Thyroid gland (tissue), 4 donors: ENCODE data around the gene ARL3.

ENCODE experiments used
- CTCF ChIP-seq, 6 experiments: fragments of 200-600 bp in 3 of 6; fragments of 450-650 bp in 3 of 6; sonication (generic) in 3 of 6; IDR thresholded peaks; one replicate each; pipeline ENCODE4 v1.5.1; 2016 to 2019; ENCODE audit warnings: antibody characterized with exemption in 6 of 6, mild to moderate bottlenecking in 2 of 6, inconsistent platforms in 1 of 6, moderate library complexity in 1 of 6
- POLR2A ChIP-seq, 2 donors: fragments of 450-650 bp; IDR thresholded peaks; one replicate each; pipeline ENCODE4 v1.6.1; 2017; ENCODE audit warnings: antibody characterized with exemption in 2 of 2, mild to moderate bottlenecking in 2 of 2, moderate library complexity in 1 of 2

GRCh38 chr10:102752266-102752930 is 38.2 kb upstream of the ARL3 start:
- TF ChIP-seq CTCF (IDR thresholded peaks at IDR 0.05) (no peak), POLR2A (IDR thresholded peaks at IDR 0.05) (no peak)
